ENCODE measurements around the gene SOX30.

The SOX30 gene

GRCh38 chr5:157649101-157649500 is 3.1 kb downstream of the SOX30 start:
- Histone ChIP-seq H3K4me1 (no peaks in the 10 kb centered on the region), H3K9me3 (no peaks in the 10 kb centered on the region), H3K4me3 (ENCODE audit: low read depth, low read length) (no peak overlapping the region), H3K36me3 (no peaks in the 10 kb centered on the region), H3K27me3 (peaks cover 2% of the 10 kb centered on the region; the same call in 1 of the 2 replicates)
- TF ChIP-seq CTCF (IDR thresholded peaks at IDR 0.05; ENCODE audit: low read depth, low read length): no peak
- no peak for DNase-seq

- H3K4me1 ChIP-seq: no peaks in the 10 kb centered on the region
- peaks cover 2% of the 10 kb centered on the region; the same call in 1 of the 2 replicates for H3K27me3 ChIP-seq
- DNase-seq: no peak
- TF ChIP-seq CTCF (IDR thresholded peaks at IDR 0.05; ENCODE audit: low read depth, low read length): no peak
- no peaks in the 10 kb centered on the region for H3K36me3 ChIP-seq
- H3K4me3 ChIP-seq (ENCODE audit: low read depth, low read length): no peak overlapping the region
- no peaks in the 10 kb centered on the region for H3K9me3 ChIP-seq
Measured at GRCh38 chr5:157648275-157648990, 3.8 kb downstream of the SOX30 start.

GRCh38 chr5:157640406-157641066 is 11.7 kb downstream of the SOX30 start:
- H3K4me1 ChIP-seq: no peaks in the 10 kb centered on the region
- no peaks in the 10 kb centered on the region for H3K9me3 ChIP-seq
- DNase-seq: no peak
- no peak for TF ChIP-seq CTCF (IDR thresholded peaks at IDR 0.05; ENCODE audit: low read depth, low read length)
- H3K4me3 ChIP-seq (ENCODE audit: low read depth, low read length): no peak overlapping the region
- H3K36me3 ChIP-seq: no peaks in the 10 kb centered on the region
- H3K27me3 ChIP-seq: 0 out of 2 replicates have a peak, but pooled peaks cover 4% of the 10 kb centered on the region

GRCh38 chr5:157630341-157630740 is 21.9 kb downstream of the SOX30 start:
- Histone ChIP-seq H3K9me3 (no peaks in the 10 kb centered on the region), H3K4me1 (no peaks in the 10 kb centered on the region), H3K36me3 (no peaks in the 10 kb centered on the region), H3K27me3 (no peaks in the 10 kb centered on the region; the same call in 1 of the 2 replicates), H3K4me3 (ENCODE audit: low read depth, low read length) (no peak overlapping the region)
- no peak for DNase-seq
- TF ChIP-seq CTCF (IDR thresholded peaks at IDR 0.05; ENCODE audit: low read depth, low read length): no peak

- no peaks in the 10 kb centered on the region for H3K36me3 ChIP-seq
- DNase-seq: no peak
- H3K4me1 ChIP-seq: no peaks in the 10 kb centered on the region
- no peak for TF ChIP-seq CTCF (IDR thresholded peaks at IDR 0.05; ENCODE audit: low read depth, low read length)
- H3K27me3 ChIP-seq: peaks cover 3% of the 10 kb centered on the region
- H3K4me3 ChIP-seq (ENCODE audit: low read depth, low read length): no peak overlapping the region
- no peaks in the 10 kb centered on the region for H3K9me3 ChIP-seq
Measured at GRCh38 chr5:157626831-157627230, 25.4 kb downstream of the SOX30 start.

GRCh38 chr5:157624144-157624543 is 28.1 kb downstream of the SOX30 start:
- Histone ChIP-seq H3K36me3 (no peaks in the 10 kb centered on the region), H3K4me3 (ENCODE audit: low read depth, low read length) (no peak overlapping the region), H3K9me3 (no peaks in the 10 kb centered on the region), H3K4me1 (no peaks in the 10 kb centered on the region), H3K27me3 (peaks cover 3% of the 10 kb centered on the region)
- DNase-seq: no peak
- TF ChIP-seq CTCF (IDR thresholded peaks at IDR 0.05; ENCODE audit: low read depth, low read length): no peak
